Stimulated activated CD8-positive, alpha-beta memory T cell treated with anti-CD3 and anti-CD28 coated beads, Interleukin-7, amount 100 ng/mL, for 1 hour (primary cell): ENCODE results near the gene HORMAD1.
"Not testable (repeated sequence)": the region's sequence is repeated elsewhere in the genome, so short reads cannot be mapped to it uniquely, and the experiment has no call there.

Experiments used
- DNase-seq, 2 donors: peaks; one replicate each; pipeline ENCODE4 v3.0.0-alpha.2; 2020; ENCODE audit warnings: low read depth in 2 of 2

The HORMAD1 gene, protein sequence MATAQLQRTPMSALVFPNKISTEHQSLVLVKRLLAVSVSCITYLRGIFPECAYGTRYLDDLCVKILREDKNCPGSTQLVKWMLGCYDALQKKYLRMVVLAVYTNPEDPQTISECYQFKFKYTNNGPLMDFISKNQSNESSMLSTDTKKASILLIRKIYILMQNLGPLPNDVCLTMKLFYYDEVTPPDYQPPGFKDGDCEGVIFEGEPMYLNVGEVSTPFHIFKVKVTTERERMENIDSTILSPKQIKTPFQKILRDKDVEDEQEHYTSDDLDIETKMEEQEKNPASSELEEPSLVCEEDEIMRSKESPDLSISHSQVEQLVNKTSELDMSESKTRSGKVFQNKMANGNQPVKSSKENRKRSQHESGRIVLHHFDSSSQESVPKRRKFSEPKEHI

DNA sequence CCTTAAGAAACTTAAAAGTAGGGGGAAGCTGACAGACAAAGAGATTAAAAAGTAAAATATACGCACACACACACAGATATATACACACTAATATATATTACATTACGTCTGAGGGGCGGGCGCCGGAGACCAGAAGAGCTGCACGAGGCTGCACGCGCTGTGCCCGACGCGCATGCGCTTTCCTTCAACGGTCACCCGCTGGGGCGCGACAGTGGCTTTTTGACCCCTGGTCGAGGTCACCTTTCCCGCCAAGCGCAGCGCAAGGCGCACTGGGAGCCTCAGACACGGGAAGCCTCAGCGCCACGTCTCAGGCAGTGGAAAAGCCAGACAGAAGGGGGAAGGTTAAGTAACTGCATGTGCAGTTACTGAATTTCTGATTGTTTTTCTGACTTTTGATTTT, at the start of gene HORMAD1:
HORMAD1 (minus strand) TSS at position 193 of the 400 bp plus-strand sequence. CDS start 1,390 bp downstream, outside the sequence.
- DNase-seq, result no peak

GRCh38 chr1:150767704-150768103, 47.0 kb upstream of the HORMAD1 start:
- DNase-seq, result not testable (repeated sequence)

- not testable (repeated sequence) for DNase-seq
Measured at GRCh38 chr1:150765977-150766301, 45.2 kb upstream of the HORMAD1 start.

DNA sequence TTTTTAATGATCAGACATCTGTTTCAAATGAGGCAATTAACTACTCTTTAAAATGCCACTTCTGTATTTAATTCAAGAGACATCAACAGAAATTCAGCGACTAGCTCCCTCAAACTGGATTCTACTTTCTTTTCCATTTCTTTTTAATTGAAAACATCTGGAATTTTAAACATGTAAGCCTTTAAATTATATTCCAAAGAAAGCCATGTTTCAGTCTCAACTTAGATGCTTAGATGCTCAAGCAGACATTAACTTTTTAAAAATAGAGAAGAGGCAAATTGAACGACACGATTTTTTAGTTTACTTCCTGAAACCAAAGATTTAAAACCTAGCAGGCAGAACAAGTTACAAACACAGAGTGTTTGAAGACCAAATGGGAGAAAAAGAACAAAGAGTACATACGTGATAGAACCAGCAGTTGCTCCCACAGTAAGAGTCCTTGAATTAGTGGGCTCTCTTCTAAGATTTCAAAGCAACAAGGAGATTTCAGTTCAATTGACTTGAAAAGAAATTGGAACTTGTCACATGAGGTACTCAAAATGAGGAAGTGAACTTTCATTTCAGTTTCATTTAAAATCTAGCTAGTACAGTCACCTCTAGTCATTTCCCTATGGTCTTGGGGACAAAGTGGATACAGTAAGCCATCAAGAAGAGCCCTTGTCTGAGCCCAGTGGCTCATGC, 44.7 kb upstream of the HORMAD1 start, which contains the start of gene CTSS:
CTSS (minus strand) TSS at position 483 of the 681 bp plus-strand sequence. CDS start 1,015 bp downstream, outside the sequence.
- no peak for DNase-seq

- no peak for DNase-seq
Measured at GRCh38 chr1:150764617-150765101, 44.0 kb upstream of the HORMAD1 start.

GRCh38 chr1:150763018-150763417, 42.3 kb upstream of the HORMAD1 start:
- DNase-seq, result no peak

- no peak for DNase-seq
Measured at GRCh38 chr1:150762552-150762951, 41.9 kb upstream of the HORMAD1 start.

GRCh38 chr1:150761801-150762200, 41.1 kb upstream of the HORMAD1 start:
- DNase-seq, result no peak

- no peak for DNase-seq
Measured at GRCh38 chr1:150760013-150760412, 39.3 kb upstream of the HORMAD1 start.

DNA sequence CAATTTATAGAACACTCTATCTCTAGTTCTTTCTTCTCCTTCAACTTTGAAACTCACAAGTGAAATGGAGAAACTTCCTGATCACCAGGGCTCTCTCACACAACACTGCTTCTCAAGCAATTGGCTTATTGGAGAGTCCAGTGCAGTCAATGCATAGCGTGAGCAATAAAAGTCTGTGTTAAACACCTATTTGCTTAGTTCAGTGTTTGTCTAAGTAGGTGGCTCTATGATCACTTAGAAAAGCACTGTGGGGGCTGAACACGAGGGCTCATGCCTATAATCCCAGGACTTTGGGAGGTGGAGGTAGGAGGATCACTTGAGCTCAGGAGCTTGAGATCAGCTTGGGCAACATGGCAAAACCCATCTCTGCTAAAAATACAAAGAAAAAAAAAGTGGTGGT, 32.7 kb upstream of the HORMAD1 start:
- DNase-seq, result no peak

DNA sequence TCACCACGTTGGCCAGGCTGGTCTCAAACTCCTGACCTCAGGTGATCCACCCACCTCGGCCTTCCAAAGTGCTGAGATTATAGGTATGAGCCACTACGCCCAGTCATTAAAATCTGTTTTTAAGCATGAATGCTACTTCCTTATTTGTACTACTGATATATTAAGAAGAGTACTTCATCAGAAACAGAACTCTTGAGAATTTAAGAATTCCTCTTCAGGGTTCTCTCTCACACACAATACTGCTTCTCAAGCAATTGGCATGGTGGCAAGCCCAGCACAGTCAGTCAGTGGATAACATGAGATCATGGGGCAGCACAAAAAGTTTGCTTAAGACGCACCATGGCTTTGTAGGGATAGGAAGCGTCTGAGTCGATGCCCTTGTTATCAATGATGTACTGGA, 30.7 kb upstream of the HORMAD1 start:
- no peak for DNase-seq

- no peak for DNase-seq
Measured at GRCh38 chr1:150749720-150750311, 29.1 kb upstream of the HORMAD1 start.

- no peak for DNase-seq
Measured at GRCh38 chr1:150748878-150749719, 28.4 kb upstream of the HORMAD1 start.

DNA sequence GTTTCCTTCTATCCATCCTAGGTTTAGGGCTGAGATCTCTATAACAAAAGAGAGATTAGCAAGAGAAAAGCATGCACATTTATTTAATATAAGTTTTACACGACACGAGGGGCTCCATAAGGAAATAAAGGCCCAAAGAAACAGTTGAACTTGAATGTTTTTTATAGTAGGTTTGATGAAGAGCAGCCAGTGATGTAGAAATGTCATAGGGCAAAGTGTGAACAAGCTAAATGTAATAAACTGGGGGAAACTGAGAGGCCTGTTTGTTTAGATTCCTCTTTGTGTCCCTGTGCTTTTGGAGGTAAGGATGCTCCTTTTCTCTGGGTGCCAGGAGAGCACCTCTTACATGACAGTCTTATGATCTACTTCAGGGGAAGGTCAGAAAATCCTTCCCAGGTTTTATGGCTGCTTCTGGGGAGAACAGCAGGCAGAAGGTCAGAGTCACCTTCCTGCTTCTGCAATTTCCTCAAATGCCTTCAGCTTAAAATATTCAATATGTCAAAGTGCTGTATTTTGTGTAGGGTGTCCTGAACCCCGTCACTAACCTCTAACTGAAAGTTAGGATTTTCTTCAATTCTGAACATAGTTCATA, 9.5 kb upstream of the HORMAD1 start:
- no peak for DNase-seq

DNA sequence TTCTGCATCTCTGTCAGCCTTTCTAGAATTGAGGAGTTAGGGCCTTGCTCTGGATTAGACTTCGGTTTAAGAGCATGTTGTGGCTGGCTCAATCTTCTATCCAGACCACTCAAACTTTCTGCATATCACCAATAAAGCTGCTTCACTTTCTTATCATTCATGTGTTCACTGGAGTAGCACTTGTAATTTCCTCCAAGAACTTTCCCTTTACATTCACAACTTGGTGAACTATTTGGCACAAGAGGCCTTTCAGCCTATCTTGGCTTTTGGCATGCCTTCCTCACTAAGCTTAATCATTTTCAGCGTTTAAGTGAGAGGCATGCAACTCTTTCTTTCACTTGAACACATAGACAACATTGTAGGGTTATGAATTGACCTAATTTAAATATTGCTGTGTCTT, 3.6 kb upstream of the HORMAD1 start:
- DNase-seq, result no peak

DNA sequence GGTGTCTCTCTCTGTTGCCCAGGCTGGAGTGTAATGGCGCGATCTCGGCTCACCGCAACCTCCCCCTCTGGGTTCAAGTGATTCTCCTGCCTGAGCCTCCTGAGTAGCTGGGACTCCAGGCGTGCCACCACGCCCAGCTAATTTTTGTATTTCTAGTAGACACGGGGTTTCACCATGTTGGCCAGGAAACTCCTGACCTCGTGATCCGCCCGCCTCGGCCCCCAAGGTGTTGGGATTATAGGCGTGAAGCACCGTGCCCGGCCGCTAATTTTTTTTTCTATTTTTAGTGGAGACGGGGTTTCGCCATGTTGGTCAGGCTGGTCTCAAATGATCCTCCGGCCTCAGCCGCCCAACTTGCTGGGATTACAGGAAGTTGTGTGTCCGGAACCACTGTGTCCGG, 597 bp downstream of the HORMAD1 start:
- no peak for DNase-seq

- no peak for DNase-seq
Measured at GRCh38 chr1:150718225-150718891, 2.3 kb downstream of the HORMAD1 start.

DNA sequence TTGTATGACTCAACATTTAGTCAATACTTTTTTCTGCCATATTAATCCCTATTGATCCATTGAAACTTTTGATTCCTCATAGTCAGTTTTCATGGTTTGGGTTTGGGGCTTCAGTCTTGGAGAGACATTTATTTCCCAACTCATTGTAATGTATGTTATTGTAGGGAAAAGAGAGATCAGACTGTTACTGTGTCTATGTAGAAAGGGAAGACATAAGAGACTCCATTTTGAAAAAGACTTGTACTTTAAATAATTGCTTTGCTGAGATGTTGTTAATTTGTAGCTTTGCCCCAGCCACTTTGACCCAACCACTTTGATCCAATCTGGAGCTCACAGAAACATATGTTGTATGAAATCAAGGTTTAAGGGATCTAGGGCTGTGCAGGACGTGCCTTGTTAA, 11.7 kb downstream of the HORMAD1 start:
- not testable (repeated sequence) for DNase-seq

DNA sequence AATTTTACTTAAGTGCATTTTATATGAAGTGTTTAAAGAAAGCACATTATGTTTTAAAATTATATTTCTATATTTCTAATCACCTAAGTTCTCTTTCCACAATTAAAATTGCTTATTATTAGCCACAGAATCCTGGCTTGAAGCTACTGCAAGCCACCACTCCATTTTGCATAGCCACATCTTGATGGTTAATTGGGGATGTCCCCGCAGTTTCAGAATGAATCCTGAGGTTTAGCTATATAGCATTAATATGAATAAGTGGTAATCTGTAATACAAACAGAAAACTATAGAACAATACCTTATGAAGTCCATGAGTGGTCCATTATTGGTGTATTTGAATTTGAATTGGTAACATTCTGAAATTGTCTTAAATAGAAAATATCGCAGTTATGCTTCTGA, 12.1 kb downstream of the HORMAD1 start:
- no peak for DNase-seq

DNA sequence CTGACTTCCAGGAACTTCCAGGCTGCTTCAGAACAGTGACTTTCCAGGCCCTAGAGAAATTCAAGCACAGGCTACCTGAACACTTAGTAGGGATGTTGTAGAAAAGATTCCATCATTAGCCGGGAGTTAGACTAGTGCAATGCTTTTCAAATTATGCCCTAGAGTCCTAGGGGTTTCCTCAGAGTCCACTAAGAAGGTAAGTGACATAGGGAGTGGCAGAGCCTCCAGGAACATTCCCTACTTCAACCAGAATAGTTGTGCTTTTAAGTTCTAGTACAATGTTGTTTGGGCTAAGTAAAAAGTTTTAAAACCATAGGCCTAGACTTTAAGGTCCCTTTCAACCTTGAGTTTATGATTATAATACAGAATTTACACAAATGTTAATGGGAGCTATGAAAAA, 14.6 kb downstream of the HORMAD1 start:
- no peak for DNase-seq

GRCh38 chr1:150703427-150703826, 17.3 kb downstream of the HORMAD1 start:
- DNase-seq, result no peak
